Measurements from ENCODE around the gene PAFAH1B1.

PAFAH1B1 gene

DNA sequence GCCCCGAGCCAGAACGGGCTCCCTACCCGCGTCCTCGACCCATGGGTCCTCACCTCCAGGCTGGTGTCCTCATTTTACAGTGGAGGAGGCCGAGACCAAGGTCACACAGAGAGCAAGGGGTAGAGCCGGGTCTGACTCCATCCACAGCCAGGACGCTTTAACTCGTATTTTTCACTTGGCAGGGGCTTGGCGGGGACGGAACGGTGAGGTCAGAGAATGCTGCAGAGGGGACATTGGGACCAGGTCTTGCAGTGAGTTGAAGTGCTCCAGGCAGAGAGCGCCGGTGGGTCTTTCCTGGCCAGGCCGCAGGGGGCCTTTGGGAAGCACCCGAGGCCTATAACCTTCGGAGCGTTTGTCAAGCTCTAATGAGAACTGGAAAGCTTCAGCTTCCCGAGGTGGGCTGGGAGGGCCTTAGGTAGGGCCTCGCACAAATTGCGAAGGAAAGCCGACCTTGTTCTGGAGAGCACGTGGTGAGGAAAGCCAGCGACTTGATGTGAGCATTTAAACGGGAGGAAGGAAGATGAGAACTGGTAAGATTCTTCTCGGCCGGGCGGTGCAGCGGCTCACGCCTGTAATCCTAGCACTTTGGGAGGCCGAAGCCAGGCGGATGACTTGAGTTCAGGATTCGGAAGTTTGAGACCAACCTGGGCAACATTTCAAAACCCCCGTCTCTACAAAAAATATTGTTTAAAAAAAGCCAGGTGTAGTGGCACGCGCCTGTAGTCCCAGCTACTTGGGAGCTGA lies 119.0 kb downstream of the PAFAH1B1 start:
- Histone ChIP-seq H3K4me1 (ENCODE audit: control insufficient read depth, insufficient read depth, low read length) (peaks cover 46% of the 10 kb centered on the region), H3K9me3 (ENCODE audit: control insufficient read depth, insufficient read depth, low read depth, low read length) (no peaks in the 10 kb centered on the region), H3K9ac (ENCODE audit: low read length) (peak overlapping the region; percentile 62), H3K36me3 (ENCODE audit: control insufficient read depth, insufficient read depth, low read length) (no peaks in the 10 kb centered on the region), H3K4me3 (ENCODE audit: low read depth, low read length) (peak overlapping the region; percentile 62), H3K27me3 (ENCODE audit: control insufficient read depth, insufficient read depth, low read length) (peaks cover 10% of the 10 kb centered on the region; the same call in 1 of the 2 replicates), H3K27ac (ENCODE audit: low read depth, low read length) (no peak overlapping the region)

DNA sequence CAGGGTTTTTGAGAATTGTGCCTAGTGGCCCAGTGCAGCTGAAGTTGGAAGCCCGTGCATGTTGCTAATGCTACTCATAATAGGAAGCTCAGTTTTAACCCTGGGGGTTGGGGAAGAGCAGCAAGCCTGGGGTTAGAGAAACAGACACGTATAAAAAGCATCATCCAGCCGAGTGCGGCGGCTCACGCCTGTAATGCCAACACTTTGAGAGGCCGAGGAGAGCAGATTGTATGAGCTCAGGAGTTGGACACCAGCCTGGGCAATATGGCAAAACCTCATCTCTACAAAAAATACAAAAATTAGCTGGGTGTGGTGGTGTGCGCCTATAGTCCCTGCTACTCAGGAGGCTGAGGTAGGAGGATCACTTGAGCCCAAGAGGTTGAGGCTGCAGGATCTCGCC lies 120.4 kb downstream of the PAFAH1B1 start:
- Histone ChIP-seq H3K9me3 (ENCODE audit: control insufficient read depth, insufficient read depth, low read depth, low read length) (no peaks in the 10 kb centered on the region), H3K27ac (ENCODE audit: low read depth, low read length) (no peak overlapping the region), H3K4me3 (ENCODE audit: low read depth, low read length) (no peak overlapping the region), H3K27me3 (ENCODE audit: control insufficient read depth, insufficient read depth, low read length) (peaks cover 10% of the 10 kb centered on the region; the same call in 1 of the 2 replicates), H3K36me3 (ENCODE audit: control insufficient read depth, insufficient read depth, low read length) (no peaks in the 10 kb centered on the region), H3K4me1 (ENCODE audit: control insufficient read depth, insufficient read depth, low read length) (peaks cover 36% of the 10 kb centered on the region), H3K9ac (ENCODE audit: low read length) (no peak overlapping the region)

DNA sequence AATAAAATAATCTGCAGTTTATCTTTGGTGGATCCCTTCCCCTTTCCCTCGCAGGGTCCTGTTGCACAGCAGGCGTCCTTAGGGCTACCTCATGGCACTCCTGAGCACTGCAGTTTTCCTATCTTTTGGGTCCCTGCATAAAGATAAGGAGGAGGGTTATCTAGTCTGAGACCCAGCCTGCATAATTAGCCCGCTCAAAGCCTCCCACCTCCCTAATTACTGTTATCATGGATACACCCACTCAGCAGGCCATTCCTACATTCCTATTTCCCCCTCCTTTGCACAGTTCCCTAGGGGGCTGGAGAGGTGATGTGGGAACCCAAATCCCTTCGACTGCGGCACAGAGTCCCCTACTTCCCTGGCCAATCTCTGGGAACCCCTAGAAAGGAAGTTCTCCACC lies 123.2 kb downstream of the PAFAH1B1 start:
- H3K27ac ChIP-seq (ENCODE audit: low read depth, low read length): no peak overlapping the region
- H3K9ac ChIP-seq (ENCODE audit: low read length): peak overlapping the region; percentile 58
- H3K4me1 ChIP-seq (ENCODE audit: control insufficient read depth, insufficient read depth, low read length): peaks cover 33% of the 10 kb centered on the region
- H3K27me3 ChIP-seq (ENCODE audit: control insufficient read depth, insufficient read depth, low read length): peaks cover 13% of the 10 kb centered on the region; the same call in 1 of the 2 replicates
- no peaks in the 10 kb centered on the region for H3K36me3 ChIP-seq (ENCODE audit: control insufficient read depth, insufficient read depth, low read length)
- no peak overlapping the region for H3K4me3 ChIP-seq (ENCODE audit: low read depth, low read length)
- H3K9me3 ChIP-seq (ENCODE audit: control insufficient read depth, insufficient read depth, low read depth, low read length): no peaks in the 10 kb centered on the region

DNA sequence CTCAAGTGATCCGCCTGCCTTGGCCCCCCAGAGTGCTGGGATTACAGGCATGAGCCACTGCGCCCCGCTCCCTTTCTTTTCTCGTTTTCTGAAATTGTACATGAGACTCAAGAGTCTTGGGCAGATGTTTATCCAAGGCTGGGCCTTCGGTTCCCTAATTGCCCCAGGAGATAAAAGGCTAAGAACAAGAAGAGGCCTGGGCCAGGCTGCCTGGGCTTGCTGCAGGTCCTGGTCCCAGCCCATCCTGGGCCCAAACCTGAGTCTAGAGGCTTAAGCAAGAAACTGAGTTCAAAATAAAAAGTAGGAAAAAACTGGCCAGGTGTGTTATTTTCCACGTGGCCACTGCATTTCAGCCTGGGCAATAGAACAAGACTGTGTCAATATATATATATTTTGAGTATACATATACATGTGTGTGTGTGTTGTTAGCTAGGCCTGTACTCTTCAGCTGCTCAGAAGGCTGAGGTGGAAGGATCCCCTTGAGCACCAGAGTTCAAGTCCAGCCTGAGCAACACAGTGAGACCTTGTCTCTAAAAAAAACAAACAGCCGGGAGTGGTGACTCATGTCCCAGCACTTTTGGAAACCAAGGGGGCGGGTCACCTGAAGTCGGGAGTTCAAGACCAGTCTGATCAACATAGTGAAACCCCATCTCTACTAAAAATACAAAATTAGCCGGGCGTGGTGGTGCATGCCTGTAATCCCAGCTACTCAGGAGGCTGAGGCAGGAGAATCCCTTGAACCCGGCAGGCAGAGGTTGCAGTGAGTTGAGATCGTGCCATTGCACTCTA lies 124.9 kb downstream of the PAFAH1B1 start:
- no peaks in the 10 kb centered on the region for H3K36me3 ChIP-seq (ENCODE audit: control insufficient read depth, insufficient read depth, low read length)
- peaks cover 21% of the 10 kb centered on the region; the same call in 1 of the 2 replicates for H3K27me3 ChIP-seq (ENCODE audit: control insufficient read depth, insufficient read depth, low read length)
- H3K9me3 ChIP-seq (ENCODE audit: control insufficient read depth, insufficient read depth, low read depth, low read length): no peaks in the 10 kb centered on the region
- H3K4me3 ChIP-seq (ENCODE audit: low read depth, low read length): no peak overlapping the region
- H3K4me1 ChIP-seq (ENCODE audit: control insufficient read depth, insufficient read depth, low read length): peaks cover 33% of the 10 kb centered on the region
- no peak overlapping the region for H3K9ac ChIP-seq (ENCODE audit: low read length)
- no peak overlapping the region for H3K27ac ChIP-seq (ENCODE audit: low read depth, low read length)

DNA sequence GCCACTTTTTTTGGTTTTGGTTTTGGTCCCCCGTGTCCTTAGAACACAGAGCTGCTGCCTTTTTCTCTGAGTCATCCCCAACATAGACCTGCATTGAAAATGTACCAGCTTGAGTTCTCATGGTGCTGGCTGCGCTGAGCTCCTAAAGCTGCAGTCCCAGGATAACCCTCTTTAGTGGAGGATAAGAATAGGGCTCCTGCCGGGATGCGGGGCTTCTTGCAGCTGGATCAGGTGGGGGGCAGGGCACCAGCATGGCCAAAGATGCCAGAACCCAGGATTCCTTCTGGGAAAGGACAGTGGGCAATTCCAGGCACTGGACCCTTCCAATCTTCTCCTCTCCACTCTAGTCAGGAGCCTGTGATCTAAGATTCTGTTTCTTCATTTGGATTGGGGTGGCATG lies 126.4 kb downstream of the PAFAH1B1 start:
- Histone ChIP-seq H3K4me1 (ENCODE audit: control insufficient read depth, insufficient read depth, low read length) (peaks cover 33% of the 10 kb centered on the region), H3K36me3 (ENCODE audit: control insufficient read depth, insufficient read depth, low read length) (no peaks in the 10 kb centered on the region), H3K9me3 (ENCODE audit: control insufficient read depth, insufficient read depth, low read depth, low read length) (no peaks in the 10 kb centered on the region), H3K27ac (ENCODE audit: low read depth, low read length) (no peak overlapping the region), H3K9ac (ENCODE audit: low read length) (no peak overlapping the region), H3K4me3 (ENCODE audit: low read depth, low read length) (no peak overlapping the region), H3K27me3 (ENCODE audit: control insufficient read depth, insufficient read depth, low read length) (peaks cover 21% of the 10 kb centered on the region; the same call in 1 of the 2 replicates)

DNA sequence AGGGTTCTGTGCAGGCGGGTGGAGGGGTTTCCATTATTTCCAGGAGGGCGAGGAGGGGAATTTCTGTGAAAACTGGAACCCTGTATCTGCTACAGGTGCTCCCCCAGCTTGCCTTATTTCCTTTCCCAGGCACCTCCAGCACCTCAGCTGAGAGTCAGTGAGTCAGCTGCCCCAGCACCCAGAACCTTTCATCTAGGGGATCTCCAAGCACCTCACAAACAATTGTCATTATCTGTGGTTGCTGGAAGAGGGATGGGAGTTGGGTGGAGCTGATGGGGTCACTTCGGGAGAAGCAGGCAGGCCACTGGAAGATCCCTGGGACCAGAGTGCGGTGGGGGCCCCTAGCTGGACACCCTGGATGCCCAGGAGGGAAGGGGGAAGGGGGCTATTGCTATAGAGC lies 128.1 kb downstream of the PAFAH1B1 start:
- no peaks in the 10 kb centered on the region for H3K36me3 ChIP-seq (ENCODE audit: control insufficient read depth, insufficient read depth, low read length)
- H3K9ac ChIP-seq (ENCODE audit: low read length): no peak overlapping the region
- H3K9me3 ChIP-seq (ENCODE audit: control insufficient read depth, insufficient read depth, low read depth, low read length): no peaks in the 10 kb centered on the region
- H3K27ac ChIP-seq (ENCODE audit: low read depth, low read length): no peak overlapping the region
- peaks cover 31% of the 10 kb centered on the region for H3K4me1 ChIP-seq (ENCODE audit: control insufficient read depth, insufficient read depth, low read length)
- no peak overlapping the region for H3K4me3 ChIP-seq (ENCODE audit: low read depth, low read length)
- peaks cover 27% of the 10 kb centered on the region; the same call in 1 of the 2 replicates for H3K27me3 ChIP-seq (ENCODE audit: control insufficient read depth, insufficient read depth, low read length)

DNA sequence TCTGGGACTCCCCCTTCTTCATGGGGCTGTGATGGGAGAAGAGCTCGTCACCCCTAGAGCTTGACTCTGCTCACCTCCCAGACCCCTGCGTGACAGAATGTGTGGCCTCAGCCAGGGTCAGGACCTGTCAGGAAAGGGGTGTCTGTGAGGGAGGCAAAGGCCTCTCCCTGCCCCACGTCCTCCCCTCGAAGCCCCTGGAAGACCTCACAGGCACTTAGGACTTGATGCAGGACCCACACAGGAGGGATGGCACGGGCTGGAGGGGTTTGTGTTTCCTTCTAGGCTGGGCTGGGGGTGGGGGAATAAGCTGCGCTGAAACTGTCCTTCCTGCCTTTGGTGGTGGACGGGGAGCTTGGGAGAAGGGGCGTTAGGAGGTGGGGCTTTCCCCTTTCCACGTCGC lies 129.2 kb downstream of the PAFAH1B1 start:
- peaks cover 27% of the 10 kb centered on the region; the same call in 1 of the 2 replicates for H3K27me3 ChIP-seq (ENCODE audit: control insufficient read depth, insufficient read depth, low read length)

DNA sequence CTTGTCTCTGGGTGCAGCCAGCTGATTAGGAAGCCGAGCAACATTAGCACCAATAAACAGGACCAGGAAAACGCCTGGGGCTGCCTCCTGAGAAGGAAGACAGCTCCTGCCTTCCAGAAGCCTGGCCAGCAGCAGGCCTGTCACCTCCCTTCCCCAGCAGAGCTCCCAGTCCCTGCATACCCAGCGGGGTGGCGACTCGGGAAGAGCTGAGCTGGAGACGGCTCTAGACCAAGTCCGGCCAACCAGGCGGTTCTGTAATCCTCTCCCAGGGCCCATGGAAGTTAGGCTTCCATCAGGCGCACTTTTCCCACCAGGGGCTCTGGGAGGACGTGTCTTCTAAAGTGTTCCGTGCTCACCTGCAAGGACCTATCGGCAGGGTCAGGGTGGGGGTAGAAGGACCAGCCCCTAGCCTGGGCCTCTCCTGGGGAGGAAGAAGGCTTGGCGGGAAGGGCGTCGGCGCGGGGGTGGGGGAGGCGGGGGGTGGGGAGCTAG lies 130.1 kb downstream of the PAFAH1B1 start:
- H3K4me3 ChIP-seq (ENCODE audit: low read depth, low read length): peak overlapping the region; percentile 64

More for the DNA sequence above, 129.2 kb downstream of the PAFAH1B1 start:
- H3K9ac ChIP-seq (ENCODE audit: low read length): no peak overlapping the region
- no peak overlapping the region for H3K4me3 ChIP-seq (ENCODE audit: low read depth, low read length)
- H3K4me1 ChIP-seq (ENCODE audit: control insufficient read depth, insufficient read depth, low read length): peaks cover 27% of the 10 kb centered on the region
- H3K36me3 ChIP-seq (ENCODE audit: control insufficient read depth, insufficient read depth, low read length): no peaks in the 10 kb centered on the region
- H3K9me3 ChIP-seq (ENCODE audit: control insufficient read depth, insufficient read depth, low read depth, low read length): no peaks in the 10 kb centered on the region
- H3K27ac ChIP-seq (ENCODE audit: low read depth, low read length): no peak overlapping the region

DNA sequence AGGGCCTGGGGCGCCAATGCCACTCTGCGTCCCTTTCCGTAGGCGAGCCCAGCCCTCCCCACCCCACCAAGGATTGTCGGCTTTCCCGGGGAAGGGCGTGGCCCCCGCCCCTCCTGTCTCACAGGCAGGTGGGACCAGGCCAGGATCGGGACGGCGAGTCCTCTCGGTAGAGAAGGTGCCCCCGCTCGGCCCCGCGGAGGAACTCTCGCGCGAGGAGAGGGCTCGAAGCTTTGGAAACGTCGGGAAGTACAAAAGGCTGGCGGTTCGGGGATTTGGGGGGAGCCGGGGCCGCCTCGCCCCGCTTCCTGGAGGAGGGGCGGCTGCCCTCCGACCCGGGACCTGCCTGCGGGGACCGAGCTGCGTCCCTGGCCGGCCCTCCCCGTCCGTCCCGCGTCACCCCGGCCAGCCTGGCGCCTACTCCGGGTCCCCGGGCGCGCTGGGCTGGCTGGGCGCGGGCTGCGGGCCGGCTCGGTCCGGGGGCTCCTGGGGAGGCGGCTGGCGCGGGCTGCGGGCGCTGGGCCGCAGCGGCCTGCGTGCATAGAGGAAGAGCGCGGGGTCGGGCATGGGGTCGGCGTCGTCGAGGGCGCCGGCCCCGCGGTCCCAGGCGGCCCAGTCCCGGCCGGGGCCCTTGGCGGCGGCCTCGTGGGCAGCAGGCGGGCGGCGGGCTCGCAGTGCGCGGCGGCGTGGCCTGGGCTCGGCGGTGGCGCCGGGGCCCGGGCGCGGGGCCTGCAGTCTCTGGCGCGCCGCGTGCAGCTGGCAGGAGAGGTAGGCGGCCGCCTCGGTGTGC lies 130.7 kb downstream of the PAFAH1B1 start:
- peak overlapping the region; percentile 64 for H3K4me3 ChIP-seq (ENCODE audit: low read depth, low read length)
- no peak overlapping the region; the same call in 1 of the 2 replicates for H3K27ac ChIP-seq (ENCODE audit: low read depth, low read length)
- H3K36me3 ChIP-seq (ENCODE audit: control insufficient read depth, insufficient read depth, low read length): peaks cover 3% of the 10 kb centered on the region
- H3K9ac ChIP-seq (ENCODE audit: low read length): peak overlapping the region; percentile 77
- H3K9me3 ChIP-seq (ENCODE audit: control insufficient read depth, insufficient read depth, low read depth, low read length): no peaks in the 10 kb centered on the region
- H3K4me1 ChIP-seq (ENCODE audit: control insufficient read depth, insufficient read depth, low read length): peaks cover 27% of the 10 kb centered on the region
- peaks cover 27% of the 10 kb centered on the region; the same call in 1 of the 2 replicates for H3K27me3 ChIP-seq (ENCODE audit: control insufficient read depth, insufficient read depth, low read length)

More for the DNA sequence above, 130.1 kb downstream of the PAFAH1B1 start:
- Histone ChIP-seq H3K9ac (ENCODE audit: low read length) (peak overlapping the region; percentile 75), H3K36me3 (ENCODE audit: control insufficient read depth, insufficient read depth, low read length) (peaks cover under 1% of the 10 kb centered on the region), H3K9me3 (ENCODE audit: control insufficient read depth, insufficient read depth, low read depth, low read length) (no peaks in the 10 kb centered on the region), H3K27ac (ENCODE audit: low read depth, low read length) (peak overlapping the region; percentile 48; the same call in 1 of the 2 replicates), H3K4me1 (ENCODE audit: control insufficient read depth, insufficient read depth, low read length) (peaks cover 27% of the 10 kb centered on the region), H3K27me3 (ENCODE audit: control insufficient read depth, insufficient read depth, low read length) (peaks cover 27% of the 10 kb centered on the region; the same call in 1 of the 2 replicates)

DNA sequence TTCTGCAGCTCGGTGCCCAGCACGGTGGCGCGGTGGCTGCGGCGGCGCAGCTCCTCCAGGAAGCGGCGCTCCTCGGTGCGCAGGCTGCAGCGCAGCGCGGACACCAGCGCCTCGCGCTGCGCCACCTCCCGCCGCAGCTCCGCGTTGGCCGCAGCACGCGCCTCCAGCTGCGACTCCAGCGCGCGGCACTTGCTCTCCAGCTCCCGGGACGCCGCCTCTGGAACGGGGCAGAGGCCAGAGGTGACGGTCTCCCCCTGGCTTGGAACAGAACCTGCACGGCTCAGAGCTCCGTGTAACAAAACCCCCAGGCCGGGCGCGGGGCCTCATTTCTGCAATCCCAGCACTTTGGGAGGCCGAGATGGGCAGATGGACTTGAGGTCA lies 131.3 kb downstream of the PAFAH1B1 start:
- H3K4me3 ChIP-seq (ENCODE audit: low read depth, low read length): peak overlapping the region; percentile 64
- peaks cover 24% of the 10 kb centered on the region for H3K4me1 ChIP-seq (ENCODE audit: control insufficient read depth, insufficient read depth, low read length)
- no peak overlapping the region for H3K27ac ChIP-seq (ENCODE audit: low read depth, low read length)
- H3K36me3 ChIP-seq (ENCODE audit: control insufficient read depth, insufficient read depth, low read length): peaks cover 4% of the 10 kb centered on the region
- H3K27me3 ChIP-seq (ENCODE audit: control insufficient read depth, insufficient read depth, low read length): peaks cover 23% of the 10 kb centered on the region; the same call in 1 of the 2 replicates
- H3K9me3 ChIP-seq (ENCODE audit: control insufficient read depth, insufficient read depth, low read depth, low read length): no peaks in the 10 kb centered on the region
- H3K9ac ChIP-seq (ENCODE audit: low read length): peak overlapping the region; percentile 53

Measured in HUES6 (cell line).